SK-N-SH treated with all-trans-retinoic acid at 6 μM for 48 hours (cell line): ENCODE measurements around the gene BZW1.

Experiments used
- ATAC-seq: fragments of 200-7000 bp; cut with Tn5 transposase; 3 replicates; pipeline ENCODE4 v1.9.1; 2020; ENCODE audit warnings: mild to moderate bottlenecking, moderate library complexity
- ARNTL ChIP-seq: fragments of 450-650 bp; formaldehyde crosslinking; IDR thresholded peaks from 2 replicates; pipeline ENCODE4 v1.5.0; 2020; ENCODE audit warnings: low read depth, mild to moderate bottlenecking, moderate library complexity, borderline replicate concordance
- BACH2 ChIP-seq: fragments of 250-450 bp; sonication (Bioruptor Pico); IDR thresholded peaks from 2 replicates; pipeline ENCODE4 v1.9.0; 2021; ENCODE audit warnings: mild to moderate bottlenecking, borderline replicate concordance
- CSDC2 ChIP-seq: fragments of 250-450 bp; sonication (Bioruptor Pico); IDR thresholded peaks from 2 replicates; pipeline ENCODE4 v1.5.0; 2020; ENCODE audit warnings: mild to moderate bottlenecking, moderate library complexity
- ESRRG ChIP-seq: fragments of 250-450 bp; sonication (Bioruptor Pico); IDR thresholded peaks from 2 replicates; pipeline ENCODE4 v1.6.1; 2021; ENCODE audit warnings: mild to moderate bottlenecking
- GLIS3 ChIP-seq: fragments of 250-450 bp; sonication (Bioruptor Pico); IDR thresholded peaks from 2 replicates; pipeline ENCODE4 v1.5.0; 2020; ENCODE audit warnings: mild to moderate bottlenecking, moderate library complexity
- ISL1 ChIP-seq: fragments of 250-450 bp; sonication (Bioruptor Pico); IDR thresholded peaks from 2 replicates; pipeline ENCODE4 v2.1.2; 2022; ENCODE audit warnings: mild to moderate bottlenecking, moderate library complexity
- OSR1 ChIP-seq: fragments of 250-450 bp; sonication (Bioruptor Pico); IDR thresholded peaks from 2 replicates; pipeline ENCODE4 v1.8.0; 2022; ENCODE audit warnings: moderate library complexity, mild to moderate bottlenecking, inconsistent platforms
- PPARA ChIP-seq: fragments of 250-450 bp; sonication (Bioruptor Pico); IDR thresholded peaks from 2 replicates; pipeline ENCODE4 v1.5.0; 2020; ENCODE audit warnings: mild to moderate bottlenecking, borderline replicate concordance
- RARB ChIP-seq: fragments of 250-450 bp; sonication (Bioruptor Pico); IDR thresholded peaks from 2 replicates; pipeline ENCODE4 v1.8.0; 2021; ENCODE audit warnings: mild to moderate bottlenecking, moderate library complexity
- SNAI2 ChIP-seq: fragments of 250-450 bp; sonication (Bioruptor Pico); IDR thresholded peaks from 2 replicates; pipeline ENCODE4 v1.5.0; 2020; ENCODE audit warnings: mild to moderate bottlenecking, moderate library complexity
- TCF4 ChIP-seq: fragments of 250-450 bp; sonication (Bioruptor Pico); IDR thresholded peaks from 2 replicates; pipeline ENCODE4 v1.8.0; 2021; ENCODE audit warnings: mild to moderate bottlenecking, moderate library complexity, borderline replicate concordance
- TOX ChIP-seq: fragments of 250-450 bp; sonication (Bioruptor Pico); IDR thresholded peaks from 2 replicates; pipeline ENCODE4 v1.8.0; 2021; ENCODE audit warnings: mild to moderate bottlenecking, moderate library complexity, borderline replicate concordance
- ZC3H10 ChIP-seq: fragments of 250-450 bp; sonication (Bioruptor Pico); IDR thresholded peaks from 2 replicates; pipeline ENCODE4 v1.5.1; 2021; ENCODE audit warnings: mild to moderate bottlenecking, moderate library complexity
- ZFP3 ChIP-seq: fragments of 250-450 bp; sonication (Bioruptor Pico); IDR thresholded peaks from 2 replicates; pipeline ENCODE4 v1.5.0; 2020; ENCODE audit warnings: mild to moderate bottlenecking, moderate library complexity
- ZFP30 ChIP-seq: fragments of 450-650 bp; formaldehyde crosslinking; IDR thresholded peaks from 2 replicates; pipeline ENCODE4 v1.5.0; 2022; ENCODE audit warnings: mild to moderate bottlenecking, moderate library complexity
- ZNF565 ChIP-seq: fragments of 450-650 bp; formaldehyde crosslinking; conservative IDR thresholded peaks from 2 replicates; pipeline ENCODE4 v1.5.0; 2020; ENCODE audit warnings: low read depth, mild to moderate bottlenecking, moderate library complexity
- ZNF8 ChIP-seq: fragments of 450-650 bp; formaldehyde crosslinking; IDR thresholded peaks from 2 replicates; pipeline ENCODE4 v1.5.0; 2020; ENCODE audit warnings: mild to moderate bottlenecking, moderate library complexity
- TF ChIP-seq, protein P1 (sequence below): fragments of 250-450 bp; sonication (Bioruptor Pico); IDR thresholded peaks from 2 replicates; pipeline ENCODE4 v1.8.0; 2021; ENCODE audit warnings: low read depth, mild to moderate bottlenecking, moderate library complexity, borderline replicate concordance
- TF ChIP-seq, protein P2 (sequence below): fragments of 250-450 bp; sonication (Bioruptor Pico); IDR thresholded peaks from 2 replicates; pipeline ENCODE4 v1.5.0; 2020; ENCODE audit warnings: mild to moderate bottlenecking, moderate library complexity
- TF ChIP-seq, protein P3 (sequence below): fragments of 250-450 bp; sonication (Bioruptor Pico); IDR thresholded peaks from 2 replicates; pipeline ENCODE4 v1.5.1; 2020; ENCODE audit warnings: low read depth, mild to moderate bottlenecking, moderate library complexity
- TF ChIP-seq, protein P4 (sequence below): fragments of 250-450 bp; sonication (Bioruptor Pico); IDR thresholded peaks from 2 replicates; pipeline ENCODE4 v1.8.0; 2020; ENCODE audit warnings: mild to moderate bottlenecking, moderate library complexity, borderline replicate concordance
- TF ChIP-seq, protein P5 (sequence below): fragments of 250-450 bp; sonication (Bioruptor Pico); IDR thresholded peaks from 2 replicates; pipeline ENCODE4 v1.5.1; 2021; ENCODE audit warnings: mild to moderate bottlenecking, moderate library complexity

The BZW1 gene

DNA sequence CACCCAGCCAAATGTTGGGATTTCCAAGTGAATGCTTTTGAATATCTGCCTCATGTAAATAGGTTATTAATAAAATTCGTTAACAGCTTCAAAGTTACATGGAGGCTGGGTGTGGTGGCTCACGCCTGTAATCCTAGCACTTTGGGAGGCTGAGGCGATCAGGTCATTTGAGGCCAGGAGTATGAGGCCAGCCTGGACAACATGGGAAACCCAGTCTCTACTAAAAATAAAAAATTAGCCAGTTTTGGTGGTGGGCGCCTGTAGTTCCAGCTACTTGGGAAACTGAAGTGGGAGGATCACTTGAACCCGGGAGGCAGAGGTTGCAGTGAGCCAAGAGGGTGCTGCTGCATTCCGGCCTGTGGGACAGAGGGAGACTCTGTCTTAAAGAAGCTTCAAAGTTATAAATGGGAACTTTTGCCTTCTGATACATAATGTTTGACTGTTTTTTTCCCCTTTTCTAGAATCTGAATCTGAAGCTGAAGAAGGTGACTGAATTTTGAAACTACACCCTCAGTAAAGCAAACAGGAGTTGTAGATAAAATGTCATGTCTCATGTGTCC is 10.1 kb downstream of the BZW1 start:
- no peak for ATAC-seq
- TF ChIP-seq TCF4 = no peak
- TF ChIP-seq, protein P1, sequence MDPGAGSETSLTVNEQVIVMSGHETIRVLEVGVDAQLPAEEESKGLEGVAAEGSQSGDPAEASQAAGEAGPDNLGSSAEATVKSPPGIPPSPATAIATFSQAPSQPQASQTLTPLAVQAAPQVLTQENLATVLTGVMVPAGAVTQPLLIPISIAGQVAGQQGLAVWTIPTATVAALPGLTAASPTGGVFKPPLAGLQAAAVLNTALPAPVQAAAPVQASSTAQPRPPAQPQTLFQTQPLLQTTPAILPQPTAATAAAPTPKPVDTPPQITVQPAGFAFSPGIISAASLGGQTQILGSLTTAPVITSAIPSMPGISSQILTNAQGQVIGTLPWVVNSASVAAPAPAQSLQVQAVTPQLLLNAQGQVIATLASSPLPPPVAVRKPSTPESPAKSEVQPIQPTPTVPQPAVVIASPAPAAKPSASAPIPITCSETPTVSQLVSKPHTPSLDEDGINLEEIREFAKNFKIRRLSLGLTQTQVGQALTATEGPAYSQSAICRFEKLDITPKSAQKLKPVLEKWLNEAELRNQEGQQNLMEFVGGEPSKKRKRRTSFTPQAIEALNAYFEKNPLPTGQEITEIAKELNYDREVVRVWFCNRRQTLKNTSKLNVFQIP (CRISPR knock-in tag) = no peak
- no peak for TF ChIP-seq BACH2 (CRISPR knock-in tag)
- TF ChIP-seq ZFP30 = no peak
- TF ChIP-seq ZC3H10 (CRISPR knock-in tag) = no peak
- TF ChIP-seq, protein P2, sequence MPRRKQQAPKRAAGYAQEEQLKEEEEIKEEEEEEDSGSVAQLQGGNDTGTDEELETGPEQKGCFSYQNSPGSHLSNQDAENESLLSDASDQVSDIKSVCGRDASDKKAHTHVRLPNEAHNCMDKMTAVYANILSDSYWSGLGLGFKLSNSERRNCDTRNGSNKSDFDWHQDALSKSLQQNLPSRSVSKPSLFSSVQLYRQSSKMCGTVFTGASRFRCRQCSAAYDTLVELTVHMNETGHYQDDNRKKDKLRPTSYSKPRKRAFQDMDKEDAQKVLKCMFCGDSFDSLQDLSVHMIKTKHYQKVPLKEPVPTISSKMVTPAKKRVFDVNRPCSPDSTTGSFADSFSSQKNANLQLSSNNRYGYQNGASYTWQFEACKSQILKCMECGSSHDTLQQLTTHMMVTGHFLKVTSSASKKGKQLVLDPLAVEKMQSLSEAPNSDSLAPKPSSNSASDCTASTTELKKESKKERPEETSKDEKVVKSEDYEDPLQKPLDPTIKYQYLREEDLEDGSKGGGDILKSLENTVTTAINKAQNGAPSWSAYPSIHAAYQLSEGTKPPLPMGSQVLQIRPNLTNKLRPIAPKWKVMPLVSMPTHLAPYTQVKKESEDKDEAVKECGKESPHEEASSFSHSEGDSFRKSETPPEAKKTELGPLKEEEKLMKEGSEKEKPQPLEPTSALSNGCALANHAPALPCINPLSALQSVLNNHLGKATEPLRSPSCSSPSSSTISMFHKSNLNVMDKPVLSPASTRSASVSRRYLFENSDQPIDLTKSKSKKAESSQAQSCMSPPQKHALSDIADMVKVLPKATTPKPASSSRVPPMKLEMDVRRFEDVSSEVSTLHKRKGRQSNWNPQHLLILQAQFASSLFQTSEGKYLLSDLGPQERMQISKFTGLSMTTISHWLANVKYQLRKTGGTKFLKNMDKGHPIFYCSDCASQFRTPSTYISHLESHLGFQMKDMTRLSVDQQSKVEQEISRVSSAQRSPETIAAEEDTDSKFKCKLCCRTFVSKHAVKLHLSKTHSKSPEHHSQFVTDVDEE (CRISPR knock-in tag) = no peak
- TF ChIP-seq ISL1 (CRISPR knock-in tag) = no peak
- no peak for TF ChIP-seq ZFP3 (CRISPR knock-in tag)
- no peak for TF ChIP-seq ZNF8 (CRISPR knock-in tag)
- TF ChIP-seq SNAI2 (CRISPR knock-in tag) = no peak
- TF ChIP-seq PPARA (CRISPR knock-in tag) = no peak
- TF ChIP-seq, protein P3, sequence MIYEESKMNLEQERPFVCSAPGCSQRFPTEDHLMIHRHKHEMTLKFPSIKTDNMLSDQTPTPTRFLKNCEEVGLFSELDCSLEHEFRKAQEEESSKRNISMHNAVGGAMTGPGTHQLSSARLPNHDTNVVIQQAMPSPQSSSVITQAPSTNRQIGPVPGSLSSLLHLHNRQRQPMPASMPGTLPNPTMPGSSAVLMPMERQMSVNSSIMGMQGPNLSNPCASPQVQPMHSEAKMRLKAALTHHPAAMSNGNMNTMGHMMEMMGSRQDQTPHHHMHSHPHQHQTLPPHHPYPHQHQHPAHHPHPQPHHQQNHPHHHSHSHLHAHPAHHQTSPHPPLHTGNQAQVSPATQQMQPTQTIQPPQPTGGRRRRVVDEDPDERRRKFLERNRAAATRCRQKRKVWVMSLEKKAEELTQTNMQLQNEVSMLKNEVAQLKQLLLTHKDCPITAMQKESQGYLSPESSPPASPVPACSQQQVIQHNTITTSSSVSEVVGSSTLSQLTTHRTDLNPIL (CRISPR knock-in tag) = no peak
- TF ChIP-seq ESRRG (CRISPR knock-in tag) = no peak
- no peak for TF ChIP-seq TOX (CRISPR knock-in tag)
- TF ChIP-seq, all 23 proteins: peak for 0

DNA sequence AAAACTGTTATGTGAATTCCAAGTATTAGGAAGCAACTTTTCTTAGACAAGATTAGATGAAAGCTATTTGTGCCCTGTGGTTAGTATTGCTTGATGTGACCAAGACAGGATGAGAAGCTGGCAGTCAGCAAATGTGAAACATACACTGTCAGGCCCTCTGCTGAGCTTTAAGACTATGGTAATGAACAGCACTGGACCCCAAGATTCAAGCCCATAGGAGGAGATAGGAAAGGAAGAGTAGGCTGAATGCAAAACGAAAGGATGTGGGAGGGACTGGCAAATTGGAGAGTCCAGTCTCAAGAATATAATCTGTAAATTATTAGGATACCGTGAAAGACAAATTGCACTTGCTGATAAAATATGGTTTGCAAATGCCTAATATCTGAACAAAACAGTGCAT is 16.4 kb downstream of the BZW1 start:
- TF ChIP-seq CSDC2 (CRISPR knock-in tag) (no peak), ZFP30 (no peak), ZFP3 (CRISPR knock-in tag) (no peak), PPARA (CRISPR knock-in tag) (no peak), SNAI2 (CRISPR knock-in tag) (no peak), ESRRG (CRISPR knock-in tag) (no peak), ZNF8 (CRISPR knock-in tag) (no peak), BACH2 (CRISPR knock-in tag) (no peak), ISL1 (CRISPR knock-in tag) (no peak), RARB (no peak), ZNF565 (CRISPR knock-in tag) (no peak)
- TF ChIP-seq, protein P4, sequence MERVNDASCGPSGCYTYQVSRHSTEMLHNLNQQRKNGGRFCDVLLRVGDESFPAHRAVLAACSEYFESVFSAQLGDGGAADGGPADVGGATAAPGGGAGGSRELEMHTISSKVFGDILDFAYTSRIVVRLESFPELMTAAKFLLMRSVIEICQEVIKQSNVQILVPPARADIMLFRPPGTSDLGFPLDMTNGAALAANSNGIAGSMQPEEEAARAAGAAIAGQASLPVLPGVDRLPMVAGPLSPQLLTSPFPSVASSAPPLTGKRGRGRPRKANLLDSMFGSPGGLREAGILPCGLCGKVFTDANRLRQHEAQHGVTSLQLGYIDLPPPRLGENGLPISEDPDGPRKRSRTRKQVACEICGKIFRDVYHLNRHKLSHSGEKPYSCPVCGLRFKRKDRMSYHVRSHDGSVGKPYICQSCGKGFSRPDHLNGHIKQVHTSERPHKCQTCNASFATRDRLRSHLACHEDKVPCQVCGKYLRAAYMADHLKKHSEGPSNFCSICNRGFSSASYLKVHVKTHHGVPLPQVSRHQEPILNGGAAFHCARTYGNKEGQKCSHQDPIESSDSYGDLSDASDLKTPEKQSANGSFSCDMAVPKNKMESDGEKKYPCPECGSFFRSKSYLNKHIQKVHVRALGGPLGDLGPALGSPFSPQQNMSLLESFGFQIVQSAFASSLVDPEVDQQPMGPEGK (CRISPR knock-in tag) = no peak
- peak; percentile 35 for ATAC-seq

DNA sequence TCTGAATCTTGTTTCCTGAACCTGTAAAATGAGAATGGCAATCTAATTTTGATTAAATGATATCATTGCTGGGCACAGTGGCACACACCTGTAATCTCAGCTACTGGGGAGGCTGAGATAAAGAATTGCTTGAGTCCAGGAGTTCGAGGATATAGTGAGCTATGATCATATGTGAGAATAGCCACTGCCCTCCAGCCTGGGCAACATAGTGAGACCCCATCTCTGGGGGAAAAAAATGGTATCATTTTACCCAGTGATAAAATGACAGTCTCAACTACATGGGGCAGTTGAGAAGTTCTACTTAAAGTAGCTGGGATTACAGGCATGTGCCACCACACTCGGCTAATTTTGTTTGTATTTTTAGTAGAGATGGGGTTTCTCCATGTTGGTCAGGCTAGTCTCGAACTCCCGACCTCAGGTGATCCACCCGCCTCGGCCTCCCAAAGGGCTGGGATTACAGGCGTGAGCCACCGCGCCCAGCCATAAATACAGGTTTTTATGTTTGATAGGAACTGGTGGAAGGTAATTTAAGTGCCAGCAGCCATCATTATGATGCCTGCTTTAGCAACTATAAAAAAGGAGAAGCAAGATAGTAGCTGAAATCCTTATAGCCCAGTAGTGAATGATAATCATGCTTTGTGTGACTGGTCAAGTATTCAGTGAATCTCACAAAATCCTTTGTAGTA is 17.0 kb downstream of the BZW1 start:
- TF ChIP-seq ZFP30 = no peak
- TF ChIP-seq GLIS3 = no peak
- no peak for TF ChIP-seq ESRRG (CRISPR knock-in tag)
- no peak for TF ChIP-seq ZNF8 (CRISPR knock-in tag)
- TF ChIP-seq, protein P2 (CRISPR knock-in tag) = no peak
- TF ChIP-seq ARNTL = no peak
- no peak for TF ChIP-seq SNAI2 (CRISPR knock-in tag)
- TF ChIP-seq, protein P3 (CRISPR knock-in tag) = no peak
- no peak for TF ChIP-seq ISL1 (CRISPR knock-in tag)
- TF ChIP-seq OSR1 (CRISPR knock-in tag) = no peak
- no peak for TF ChIP-seq ZNF565 (CRISPR knock-in tag)
- no peak for TF ChIP-seq PPARA (CRISPR knock-in tag)
- TF ChIP-seq, protein P5, sequence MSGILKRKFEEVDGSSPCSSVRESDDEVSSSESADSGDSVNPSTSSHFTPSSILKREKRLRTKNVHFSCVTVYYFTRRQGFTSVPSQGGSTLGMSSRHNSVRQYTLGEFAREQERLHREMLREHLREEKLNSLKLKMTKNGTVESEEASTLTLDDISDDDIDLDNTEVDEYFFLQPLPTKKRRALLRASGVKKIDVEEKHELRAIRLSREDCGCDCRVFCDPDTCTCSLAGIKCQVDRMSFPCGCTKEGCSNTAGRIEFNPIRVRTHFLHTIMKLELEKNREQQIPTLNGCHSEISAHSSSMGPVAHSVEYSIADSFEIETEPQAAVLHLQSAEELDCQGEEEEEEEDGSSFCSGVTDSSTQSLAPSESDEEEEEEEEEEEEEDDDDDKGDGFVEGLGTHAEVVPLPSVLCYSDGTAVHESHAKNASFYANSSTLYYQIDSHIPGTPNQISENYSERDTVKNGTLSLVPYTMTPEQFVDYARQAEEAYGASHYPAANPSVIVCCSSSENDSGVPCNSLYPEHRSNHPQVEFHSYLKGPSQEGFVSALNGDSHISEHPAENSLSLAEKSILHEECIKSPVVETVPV (CRISPR knock-in tag) = no peak
- TF ChIP-seq BACH2 (CRISPR knock-in tag) = no peak
- ATAC-seq = peak; percentile 3; the same call in 2 of the 3 replicates
